Keratinocyte (primary cell): ENCODE results near the gene EFCAB13. TPM values are rescaled to one million over a fixed set of nuclear protein-coding genes. Genes with fewer than 3 reads are reported as not detected.
A peak's percentile ranks its signal among the peaks of the same experiment; 100 is the strongest.

ENCODE experiments used
- DNase-seq: peaks from one replicate; pipeline ENCODE4 v3.0.0-alpha.2; 2011; ENCODE audit warnings: low read depth, missing footprints, low spot score
- FAIRE-seq: peaks from 2 replicates; lab custom pipeline; 2011; peaks lifted over from hg19 to GRCh38; lab: Jason Lieb, UNC
- H2AFZ ChIP-seq: 2 replicates; pipeline ENCODE4 v1.6.0; 2012; ENCODE audit warnings: low read length, control low read depth, inconsistent platforms; ENCODE audit not compliant: control insufficient read depth
- H3K27ac ChIP-seq: 2 replicates; pipeline ENCODE4 v1.5.1; 2011; ENCODE audit warnings: low read length; ENCODE audit not compliant: control insufficient read depth, insufficient read depth
- H3K27me3 ChIP-seq: 3 replicates; pipeline ENCODE4 v1.6.0; 2011; ENCODE audit warnings: low read length; ENCODE audit not compliant: control insufficient read depth, insufficient read depth; ENCODE audit errors: extremely low read depth
- H3K36me3 ChIP-seq, 2 experiments: 2 replicates in 1 of 2; 3 replicates in 1 of 2; pipeline ENCODE4 v1.5.1; 2011; ENCODE audit warnings: low read length in 2 of 2, mild to moderate bottlenecking in 1 of 2; ENCODE audit not compliant: control insufficient read depth in 2 of 2, insufficient read depth in 2 of 2; ENCODE audit errors: extremely low read depth in 1 of 2
- H3K4me1 ChIP-seq: 3 replicates; pipeline ENCODE4 v1.5.1; 2011; ENCODE audit warnings: low read length; ENCODE audit not compliant: control insufficient read depth, insufficient read depth; ENCODE audit errors: extremely low read depth
- H3K4me2 ChIP-seq: 3 replicates; pipeline ENCODE4 v1.6.0; 2011; ENCODE audit warnings: low read depth, low read length; ENCODE audit not compliant: control insufficient read depth, insufficient read depth; ENCODE audit errors: extremely low read depth
- H3K4me3 ChIP-seq, 3 experiments: fragments of 200-600 bp in 1 of 3; sonication (generic) in 1 of 3; 2 replicates in 2 of 3; 3 replicates in 1 of 3; pipeline ENCODE4 v1.5.1; 2011 to 2016; ENCODE audit warnings: low read length in 3 of 3, mild to moderate bottlenecking in 3 of 3, control low read depth in 2 of 3, inconsistent platforms in 1 of 3, low read depth in 1 of 3, mixed read lengths in 1 of 3, mixed run types in 1 of 3, moderate library complexity in 1 of 3; ENCODE audit not compliant: control insufficient read depth in 2 of 3, insufficient read depth in 2 of 3; ENCODE audit errors: extremely low read depth in 1 of 3
- H3K79me2 ChIP-seq: 2 replicates; pipeline ENCODE4 v1.6.0; 2012; ENCODE audit warnings: low read length; ENCODE audit not compliant: control insufficient read depth, insufficient read depth
- H3K9ac ChIP-seq: 3 replicates; pipeline ENCODE4 v1.6.0; 2011; ENCODE audit warnings: low read length; ENCODE audit not compliant: control insufficient read depth, insufficient read depth; ENCODE audit errors: extremely low read depth
- H3K9me1 ChIP-seq: 3 replicates; pipeline ENCODE4 v1.6.0; 2011; ENCODE audit warnings: low read length; ENCODE audit not compliant: control insufficient read depth, insufficient read depth; ENCODE audit errors: extremely low read depth
- H3K9me3 ChIP-seq: 2 replicates; pipeline ENCODE4 v1.5.1; 2012; ENCODE audit warnings: low read depth, low read length; ENCODE audit not compliant: control insufficient read depth
- H4K20me1 ChIP-seq: 3 replicates; pipeline ENCODE4 v1.6.0; 2011; ENCODE audit warnings: low read length; ENCODE audit not compliant: control insufficient read depth, insufficient read depth; ENCODE audit errors: extremely low read depth
- EZH2 ChIP-seq: IDR thresholded peaks from one replicate; pipeline ENCODE4 v1.6.1; 2012; ENCODE audit warnings: inconsistent platforms, mild to moderate bottlenecking, low read length, moderate library complexity
- dilution Hi-C: fragments of 300-500 bp; cut with MboI; formaldehyde crosslinking; loops from one replicate; pipeline ENCODE4 v1.7.0; 2020; ENCODE audit warnings: low sequenced_read_pairs; ENCODE audit not compliant: extremely low pct_ligation_motif_present
- polyA plus RNA-seq, 5 experiments: library from polyadenylated mRNA; depleted of rRNA in 3 of 5; stranded (reverse) in 3 of 5; stranded (forward) in 1 of 5; unstranded in 1 of 5; fragments of >200 nt; gene quantifications; 1 replicate in 1 of 5; 2 replicates in 3 of 5; 3 replicates in 1 of 5; pipeline versions ENCODE4 v1.2.1 to v1.2.3, GENCODE V29; 2011 to 2012; ENCODE audit warnings: missing spikeins in 2 of 5, low read depth in 1 of 5, low replicate concordance in 1 of 5
- TF ChIP-seq, protein P1 (sequence below), 3 experiments: IDR thresholded peaks in 1 of 3; conservative IDR thresholded peaks in 1 of 3; optimal IDR thresholded peaks in 1 of 3; 2 replicates in 2 of 3; 3 replicates in 1 of 3; pipeline versions ENCODE3 to v1.5.1; 2011; ENCODE audit warnings: low read length in 3 of 3, mild to moderate bottlenecking in 3 of 3, moderate library complexity in 2 of 3, control low read depth in 1 of 3, inconsistent platforms in 1 of 3; ENCODE audit not compliant: insufficient read depth in 2 of 3; ENCODE audit errors: extremely low read depth in 1 of 3

EFCAB13 gene
- polyA plus RNA-seq, 1 donor (not counting 4 experiments of a cell fraction or from before 2014, with no cell fraction given): 0.63 TPM

DNA sequence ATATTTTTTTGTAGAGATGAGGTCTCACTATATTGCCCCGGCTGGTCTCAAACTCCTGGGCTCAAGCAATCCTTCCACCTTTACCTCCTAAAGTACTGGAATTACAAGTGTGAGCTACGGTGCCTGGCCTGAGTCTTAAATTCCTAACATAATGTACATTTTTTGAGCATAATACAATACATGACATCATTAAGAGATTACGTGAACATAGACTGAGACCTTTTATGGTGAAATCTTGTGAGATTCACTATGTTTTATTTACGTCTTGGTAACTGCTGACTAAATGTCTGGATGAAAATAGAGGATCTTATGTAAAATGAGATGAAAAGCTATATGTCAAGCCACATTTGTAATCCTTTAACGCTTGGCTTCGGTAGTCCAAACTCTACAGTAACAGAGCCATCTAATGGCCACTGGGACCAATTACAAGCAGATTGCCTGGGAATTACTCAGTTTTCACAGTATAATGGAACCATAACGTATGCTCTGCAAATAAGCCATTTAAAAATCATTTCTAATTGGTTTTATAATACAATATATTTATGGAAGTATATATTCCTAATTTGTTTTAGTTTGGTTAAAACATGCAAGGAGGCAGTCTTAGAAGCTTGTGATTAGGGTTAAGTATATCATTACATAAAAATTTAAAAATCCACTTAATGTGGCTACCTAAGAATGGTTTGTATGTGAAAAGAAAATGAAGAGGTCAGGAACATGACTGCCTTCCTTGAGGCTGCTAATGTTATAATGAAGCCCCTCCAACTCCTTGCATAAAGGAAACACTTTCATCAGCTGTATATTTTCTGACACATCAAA lies 8.1 kb upstream of the EFCAB13 start:
- H3K27ac ChIP-seq: no peak overlapping the region
- dilution Hi-C loops: no loop called here

DNA sequence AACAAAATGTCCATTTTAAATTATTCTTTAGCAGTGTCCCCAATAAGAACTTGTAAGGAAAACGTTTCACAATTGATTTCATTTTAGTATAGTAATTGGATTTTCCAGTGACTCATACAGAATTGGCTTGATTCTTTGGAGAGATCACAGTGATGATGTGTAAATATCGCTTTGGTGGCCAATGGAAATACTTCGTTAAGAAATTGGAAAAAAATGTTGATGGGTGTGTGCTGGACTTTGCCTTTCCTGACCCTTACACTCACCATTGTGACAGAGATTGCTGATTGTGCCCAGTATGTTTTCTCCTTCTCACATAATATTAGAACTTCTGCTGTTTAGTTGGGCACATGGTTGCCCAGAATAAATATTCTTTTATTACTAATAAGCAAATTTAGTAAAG lies 7.4 kb upstream of the EFCAB13 start:
- dilution Hi-C loops: no loop called here
- DNase-seq: no peak
- H3K27me3 ChIP-seq: no peaks in the 10 kb centered on the region
- no peak for TF ChIP-seq EZH2
- TF ChIP-seq, protein P1, sequence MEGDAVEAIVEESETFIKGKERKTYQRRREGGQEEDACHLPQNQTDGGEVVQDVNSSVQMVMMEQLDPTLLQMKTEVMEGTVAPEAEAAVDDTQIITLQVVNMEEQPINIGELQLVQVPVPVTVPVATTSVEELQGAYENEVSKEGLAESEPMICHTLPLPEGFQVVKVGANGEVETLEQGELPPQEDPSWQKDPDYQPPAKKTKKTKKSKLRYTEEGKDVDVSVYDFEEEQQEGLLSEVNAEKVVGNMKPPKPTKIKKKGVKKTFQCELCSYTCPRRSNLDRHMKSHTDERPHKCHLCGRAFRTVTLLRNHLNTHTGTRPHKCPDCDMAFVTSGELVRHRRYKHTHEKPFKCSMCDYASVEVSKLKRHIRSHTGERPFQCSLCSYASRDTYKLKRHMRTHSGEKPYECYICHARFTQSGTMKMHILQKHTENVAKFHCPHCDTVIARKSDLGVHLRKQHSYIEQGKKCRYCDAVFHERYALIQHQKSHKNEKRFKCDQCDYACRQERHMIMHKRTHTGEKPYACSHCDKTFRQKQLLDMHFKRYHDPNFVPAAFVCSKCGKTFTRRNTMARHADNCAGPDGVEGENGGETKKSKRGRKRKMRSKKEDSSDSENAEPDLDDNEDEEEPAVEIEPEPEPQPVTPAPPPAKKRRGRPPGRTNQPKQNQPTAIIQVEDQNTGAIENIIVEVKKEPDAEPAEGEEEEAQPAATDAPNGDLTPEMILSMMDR (optimal IDR thresholded peaks at IDR 0.05 in 1 of 3, IDR thresholded peaks at IDR 0.05 in 1 of 3, conservative IDR thresholded peaks at IDR 0.05 in 1 of 3; ENCODE audit: extremely low read depth in 1 of 3, insufficient read depth in 2 of 3, low read length in 3 of 3): no peak
- H3K4me1 ChIP-seq: peaks cover 12% of the 10 kb centered on the region
- H3K79me2 ChIP-seq: no peaks in the 10 kb centered on the region
- no peaks in the 10 kb centered on the region for H3K9me1 ChIP-seq
- no peaks in the 10 kb centered on the region for H3K36me3 ChIP-seq
- no peak for FAIRE-seq
- H3K9ac ChIP-seq: no peak overlapping the region
- no peak overlapping the region for H3K4me2 ChIP-seq
- H4K20me1 ChIP-seq: no peaks in the 10 kb centered on the region
- H3K27ac ChIP-seq: no peak overlapping the region
- no peak overlapping the region for H3K4me3 ChIP-seq
- H3K9me3 ChIP-seq: no peaks in the 10 kb centered on the region
- H2AFZ ChIP-seq: no peak overlapping the region

More for the DNA sequence above, 8.1 kb upstream of the EFCAB13 start:
- FAIRE-seq (peak; percentile 86), DNase-seq (peak; percentile 11)
- Histone ChIP-seq H3K9me1 (no peaks in the 10 kb centered on the region), H3K9ac (no peak overlapping the region), H3K27me3 (peaks cover 2% of the 10 kb centered on the region), H3K4me1 (peaks cover 12% of the 10 kb centered on the region), H3K79me2 (no peaks in the 10 kb centered on the region), H3K4me3 (no peak overlapping the region), H4K20me1 (no peaks in the 10 kb centered on the region), H2AFZ (no peak overlapping the region), H3K36me3 (no peaks in the 10 kb centered on the region), H3K4me2 (peak overlapping the region; percentile 17), H3K9me3 (no peaks in the 10 kb centered on the region)
- TF ChIP-seq, protein P1 (optimal IDR thresholded peaks at IDR 0.05 in 1 of 3, IDR thresholded peaks at IDR 0.05 in 1 of 3, conservative IDR thresholded peaks at IDR 0.05 in 1 of 3; ENCODE audit: extremely low read depth in 1 of 3, insufficient read depth in 2 of 3, low read length in 3 of 3): peak; percentile 45 to 74 (median 69)
- no peak for TF ChIP-seq EZH2
